Immature natural killer cell (primary cell): ENCODE data around the gene LAMA5. TPM values are rescaled to one million over a fixed set of nuclear protein-coding genes. Genes with fewer than 3 reads are reported as not detected.

Experiments used
- DNase-seq, 3 donors: peaks; one replicate each; pipeline ENCODE4 v3.0.0; 2022; ENCODE audit warnings: mixed read lengths in 1 of 3
- H3K27ac Mint-ChIP-seq, 6 donors: one replicate each; pipeline ENCODE4 v1.8.0; 2020; ENCODE audit warnings: mixed read lengths in 6 of 6, mild to moderate bottlenecking in 5 of 6, inconsistent platforms in 4 of 6, moderate library complexity in 3 of 6
- H3K27me3 Mint-ChIP-seq, 3 donors: one replicate each; pipeline ENCODE4 v1.8.0; 2020 to 2021; ENCODE audit warnings: low read depth in 3 of 3, mild to moderate bottlenecking in 3 of 3, mixed read lengths in 3 of 3, moderate library complexity in 3 of 3, inconsistent platforms in 1 of 3
- H3K36me3 Mint-ChIP-seq, 3 donors: one replicate each; pipeline ENCODE4 v1.8.0; 2020; ENCODE audit warnings: mixed read lengths in 3 of 3, inconsistent platforms in 2 of 3, mild to moderate bottlenecking in 2 of 3
- H3K4me1 Mint-ChIP-seq, 2 donors: one replicate each; pipeline ENCODE4 v1.8.0; 2020; ENCODE audit warnings: inconsistent platforms in 2 of 2, mild to moderate bottlenecking in 2 of 2, mixed read lengths in 2 of 2, moderate library complexity in 1 of 2
- H3K4me3 Mint-ChIP-seq, 5 donors: one replicate each; pipeline ENCODE4 v1.8.0; 2020; ENCODE audit warnings: mild to moderate bottlenecking in 5 of 5, mixed read lengths in 5 of 5, inconsistent platforms in 3 of 5, moderate library complexity in 3 of 5
- H3K9me3 Mint-ChIP-seq, 6 donors: one replicate each; pipeline ENCODE4 v1.8.0; 2020; ENCODE audit warnings: mild to moderate bottlenecking in 6 of 6, mixed read lengths in 6 of 6, inconsistent platforms in 4 of 6, moderate library complexity in 3 of 6
- polyA plus RNA-seq, 3 donors: library from polyadenylated mRNA; unstranded; fragments of 300-500 nt; fragmentation: Illumina TruSeq; gene quantifications; one replicate each; pipeline ENCODE4 v1.2.3, GENCODE V29; 2021

The LAMA5 gene
- polyA plus RNA-seq, 3 donors from 2014 or later: 0.30 TPM; not detected in 2

DNA sequence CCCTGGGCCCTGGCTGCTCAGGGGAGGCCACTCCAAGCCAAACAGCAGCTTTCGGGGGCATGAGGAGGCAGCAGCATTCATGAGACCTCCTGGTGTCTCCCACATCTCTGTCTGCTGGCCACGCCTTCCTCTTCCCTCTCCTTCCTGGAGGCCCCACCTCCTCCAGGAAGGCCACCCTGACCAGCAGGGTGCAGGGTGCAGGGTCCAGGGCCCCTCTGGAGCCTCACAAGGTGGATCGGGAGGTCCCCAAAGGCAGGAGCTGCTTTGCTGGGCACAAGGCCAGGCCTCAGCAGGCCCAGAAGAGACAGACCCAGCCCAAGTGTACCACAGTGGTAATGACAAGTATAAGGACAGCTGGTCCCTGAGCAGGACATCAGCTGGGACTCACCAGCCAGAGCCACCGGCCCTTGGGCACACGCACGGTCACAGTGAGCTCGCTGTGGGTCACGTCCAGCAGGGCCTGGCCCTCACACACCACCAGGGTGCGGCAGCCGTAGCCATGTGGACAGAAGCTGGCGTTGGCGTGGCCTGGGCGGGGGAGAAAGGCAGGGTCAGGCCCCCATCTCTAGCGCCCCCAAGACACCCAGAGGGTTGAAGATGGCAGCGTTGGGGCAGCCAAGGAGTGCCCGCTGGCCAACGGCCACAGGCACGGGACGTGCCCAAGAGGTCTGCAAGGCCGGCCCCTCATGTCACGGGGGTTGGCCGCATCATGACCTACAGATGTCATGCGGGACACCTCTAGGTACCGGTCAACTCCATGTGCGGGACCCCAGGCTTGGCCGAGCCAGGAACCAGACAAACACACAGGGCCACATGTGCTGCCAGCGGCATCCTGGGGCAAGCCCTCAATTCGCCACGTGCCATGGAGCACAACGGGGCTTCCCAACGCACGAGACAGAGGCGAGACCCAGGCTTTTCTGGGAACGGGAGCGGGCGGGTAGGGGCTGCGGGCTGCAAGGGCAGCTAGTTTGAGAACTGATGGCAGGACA is 37.4 kb downstream of the LAMA5 start:
- DNase-seq: no peak
- Mint-ChIP-seq H3K9me3 (peaks cover 0 to 1% (median 0%) of the 10 kb centered on the region in 6 donors), H3K4me3 (no peak overlapping the region), H3K36me3 (no peaks in the 10 kb centered on the region), H3K27ac (no peak overlapping the region), H3K4me1 (no peaks in the 10 kb centered on the region), H3K27me3 (no peaks in the 10 kb centered on the region)

DNA sequence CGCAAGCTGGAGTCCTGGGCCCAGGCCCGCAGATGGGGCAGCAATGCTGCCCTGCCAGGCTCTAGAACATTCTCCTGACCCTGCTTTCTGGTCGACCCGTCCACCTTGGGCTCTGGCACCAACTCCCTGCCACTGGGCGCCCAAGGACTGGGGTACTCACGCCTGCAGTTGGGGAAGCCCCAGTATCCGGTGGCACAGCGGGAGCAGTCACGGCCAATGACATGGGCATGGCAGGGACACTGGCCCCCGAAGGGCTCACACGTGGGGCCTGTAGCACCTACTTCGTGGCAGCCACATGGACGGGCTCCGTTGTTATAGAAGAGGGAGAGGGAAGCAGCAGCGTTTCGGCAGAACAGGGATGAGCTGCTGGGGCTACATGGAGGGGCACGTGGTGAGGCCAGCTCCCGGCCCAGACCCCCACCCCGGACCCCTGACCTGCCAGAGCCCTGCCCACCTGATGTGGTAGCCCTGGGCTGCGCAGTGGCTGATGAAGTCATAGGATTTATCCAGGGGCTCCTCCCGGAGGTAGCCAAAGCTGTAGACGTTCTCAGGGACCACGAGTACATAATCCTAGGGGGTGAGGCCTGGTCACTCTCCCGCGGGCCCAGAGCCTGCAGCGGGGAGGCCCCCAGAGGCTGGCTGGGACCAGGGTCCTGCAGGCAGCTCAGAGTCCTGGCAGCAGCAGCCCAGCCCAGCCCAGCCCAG is 38.3 kb downstream of the LAMA5 start:
- Mint-ChIP-seq H3K27me3 (no peaks in the 10 kb centered on the region), H3K36me3 (no peaks in the 10 kb centered on the region), H3K9me3 (peaks cover 0 to 1% (median 0%) of the 10 kb centered on the region in 6 donors), H3K4me1 (no peaks in the 10 kb centered on the region), H3K27ac (no peak overlapping the region), H3K4me3 (no peak overlapping the region)
- no peak for DNase-seq

DNA sequence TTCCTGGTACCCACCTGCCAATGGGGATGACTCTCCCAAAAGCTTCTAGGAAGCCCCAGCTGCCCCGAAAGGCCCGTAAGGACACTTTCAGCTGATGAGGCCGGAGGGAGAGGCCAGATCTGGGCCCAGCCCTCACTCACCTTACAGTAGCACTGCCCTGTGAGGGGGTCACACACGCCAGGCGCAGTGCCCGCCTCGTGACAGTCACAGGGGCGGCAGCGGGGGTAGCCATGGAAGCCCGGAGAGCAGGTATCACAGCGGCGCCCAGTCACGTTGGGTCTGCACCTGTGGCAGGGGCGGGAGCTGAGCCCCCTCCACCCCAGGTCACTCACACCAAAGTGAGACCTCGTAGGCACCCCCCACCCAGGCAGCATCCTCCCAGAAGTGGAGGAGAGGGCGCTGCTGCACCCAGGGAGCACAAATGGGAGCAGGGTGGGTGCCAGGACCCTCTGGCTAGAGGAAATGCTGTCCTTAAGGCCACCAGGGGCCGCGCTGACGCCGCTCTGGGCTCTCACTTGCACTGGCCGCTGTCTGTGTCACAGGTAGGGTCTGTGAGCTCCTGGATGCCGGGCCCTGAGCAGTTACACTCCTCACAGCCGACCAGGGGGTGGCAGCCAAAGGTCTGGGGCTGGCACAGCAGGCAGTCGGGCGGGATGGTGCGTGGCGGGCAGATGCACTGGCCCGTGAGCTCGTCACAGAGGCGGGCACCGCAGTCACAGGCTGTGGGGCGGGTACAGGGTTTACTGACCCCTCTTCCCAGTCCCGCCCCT is 39.2 kb downstream of the LAMA5 start:
- no peaks in the 10 kb centered on the region for H3K36me3 Mint-ChIP-seq
- no peak for DNase-seq
- no peaks in the 10 kb centered on the region for H3K27me3 Mint-ChIP-seq
- no peak overlapping the region for H3K27ac Mint-ChIP-seq
- H3K4me1 Mint-ChIP-seq: no peaks in the 10 kb centered on the region
- H3K9me3 Mint-ChIP-seq: peaks cover 0 to 1% (median 0%) of the 10 kb centered on the region in 6 donors
- H3K4me3 Mint-ChIP-seq: no peak overlapping the region

DNA sequence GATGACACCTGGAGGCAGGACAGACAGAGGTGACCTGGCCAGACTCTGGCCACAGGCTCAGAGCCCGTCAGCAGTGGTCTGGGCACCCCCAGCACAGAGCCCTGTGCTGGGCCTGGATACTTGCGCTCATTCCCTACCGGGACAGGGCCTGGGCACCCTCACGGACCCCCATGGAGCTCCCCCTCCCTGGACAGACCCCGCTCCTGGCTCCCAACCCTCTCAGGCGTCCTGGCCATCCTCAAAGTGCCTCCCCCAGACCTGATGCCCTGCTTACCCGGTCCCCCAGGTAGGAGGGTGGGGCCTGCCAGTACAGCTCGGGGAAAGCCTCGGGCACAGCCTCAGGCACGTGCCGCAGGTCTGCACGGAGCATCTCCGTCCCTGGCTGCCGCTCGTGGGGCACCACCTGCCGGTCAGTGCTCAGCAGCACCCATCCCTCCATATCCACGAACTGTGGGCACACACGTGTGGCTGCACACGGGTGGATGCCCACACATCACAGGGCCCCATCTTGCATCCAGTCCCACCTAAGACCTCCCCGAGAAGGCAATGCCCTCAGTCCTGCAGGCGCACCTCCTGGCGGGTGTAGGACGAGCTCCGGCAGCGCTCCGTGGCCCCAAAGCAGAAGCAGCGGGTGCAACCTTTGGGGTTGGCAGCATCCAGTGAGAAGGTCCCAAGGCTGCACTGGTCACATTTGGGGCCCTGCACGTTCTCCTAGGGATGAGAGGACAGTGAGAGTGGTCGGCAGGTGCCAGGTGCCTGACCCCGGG is 40.0 kb downstream of the LAMA5 start:
- H3K36me3 Mint-ChIP-seq: no peaks in the 10 kb centered on the region
- H3K4me1 Mint-ChIP-seq: no peaks in the 10 kb centered on the region
- H3K27me3 Mint-ChIP-seq: no peaks in the 10 kb centered on the region
- DNase-seq: no peak
- H3K4me3 Mint-ChIP-seq: no peak overlapping the region
- H3K27ac Mint-ChIP-seq: no peak overlapping the region
- peaks cover 0 to 1% (median 0%) of the 10 kb centered on the region in 6 donors for H3K9me3 Mint-ChIP-seq

DNA sequence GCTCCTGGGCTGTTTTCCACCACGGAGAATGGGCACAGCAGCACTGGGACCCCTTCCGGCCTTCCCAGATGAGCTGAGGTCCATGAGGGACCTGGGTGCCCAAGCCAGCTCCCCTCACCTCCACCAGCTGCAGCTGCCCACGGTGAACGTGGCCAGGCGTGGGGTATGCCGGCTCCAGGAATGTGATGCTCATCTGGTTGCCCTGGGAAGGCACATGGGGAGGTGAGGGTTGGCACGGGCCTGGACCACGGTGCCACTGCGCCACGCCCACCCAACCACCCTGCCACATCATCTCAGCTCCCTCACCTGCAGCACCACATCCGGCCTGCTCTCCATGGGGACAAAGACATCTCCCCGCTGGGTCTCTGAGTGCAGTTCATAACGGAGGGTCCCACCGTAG is 40.6 kb downstream of the LAMA5 start:
- no peak for DNase-seq
- H3K27ac Mint-ChIP-seq: no peak overlapping the region
- peaks cover 0 to 2% (median 0%) of the 10 kb centered on the region in 3 donors for H3K27me3 Mint-ChIP-seq
- H3K9me3 Mint-ChIP-seq: peaks cover 0 to 1% (median 0%) of the 10 kb centered on the region in 6 donors
- H3K4me3 Mint-ChIP-seq: no peak overlapping the region
- no peaks in the 10 kb centered on the region for H3K36me3 Mint-ChIP-seq
- H3K4me1 Mint-ChIP-seq: no peaks in the 10 kb centered on the region

DNA sequence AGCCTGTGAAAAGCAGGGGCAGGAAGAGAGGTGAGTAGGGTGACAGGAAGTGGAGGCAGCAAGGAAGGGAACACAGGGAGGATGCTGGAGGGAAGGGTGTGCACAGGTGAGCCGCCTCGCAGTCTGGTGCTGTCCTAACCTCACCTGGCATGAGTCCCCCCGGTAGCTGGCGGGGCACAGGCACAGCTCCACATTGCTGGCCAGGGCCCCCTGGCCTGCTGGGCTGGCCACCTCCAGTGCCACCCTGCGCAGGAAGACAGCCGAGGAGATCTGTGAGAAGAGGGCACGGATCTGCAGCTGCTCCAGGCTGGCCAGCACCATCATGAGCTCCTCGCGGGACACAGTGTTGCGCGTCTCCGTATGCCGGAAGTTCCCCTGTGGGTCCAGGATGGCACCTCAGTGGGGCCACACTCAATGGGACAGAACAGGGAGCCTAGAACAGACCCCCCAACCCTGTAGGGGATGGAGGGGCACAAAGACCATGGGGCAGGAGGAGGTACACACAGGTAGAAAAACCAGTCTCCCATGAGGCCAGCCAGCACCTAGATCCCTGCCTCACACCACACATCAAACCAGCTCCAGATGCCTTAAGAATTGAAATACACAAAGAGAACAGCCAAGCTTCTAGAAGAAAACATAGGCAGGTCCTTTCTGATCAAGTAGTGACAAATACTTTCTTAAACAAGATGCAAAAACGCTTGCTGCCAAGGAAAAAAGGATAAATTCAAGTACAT is 41.8 kb downstream of the LAMA5 start:
- Mint-ChIP-seq H3K4me3 (no peak overlapping the region), H3K9me3 (no peaks in the 10 kb centered on the region), H3K4me1 (no peaks in the 10 kb centered on the region), H3K27ac (no peak overlapping the region), H3K27me3 (peaks cover 0 to 2% (median 0%) of the 10 kb centered on the region in 3 donors), H3K36me3 (no peaks in the 10 kb centered on the region)
- no peak for DNase-seq

DNA sequence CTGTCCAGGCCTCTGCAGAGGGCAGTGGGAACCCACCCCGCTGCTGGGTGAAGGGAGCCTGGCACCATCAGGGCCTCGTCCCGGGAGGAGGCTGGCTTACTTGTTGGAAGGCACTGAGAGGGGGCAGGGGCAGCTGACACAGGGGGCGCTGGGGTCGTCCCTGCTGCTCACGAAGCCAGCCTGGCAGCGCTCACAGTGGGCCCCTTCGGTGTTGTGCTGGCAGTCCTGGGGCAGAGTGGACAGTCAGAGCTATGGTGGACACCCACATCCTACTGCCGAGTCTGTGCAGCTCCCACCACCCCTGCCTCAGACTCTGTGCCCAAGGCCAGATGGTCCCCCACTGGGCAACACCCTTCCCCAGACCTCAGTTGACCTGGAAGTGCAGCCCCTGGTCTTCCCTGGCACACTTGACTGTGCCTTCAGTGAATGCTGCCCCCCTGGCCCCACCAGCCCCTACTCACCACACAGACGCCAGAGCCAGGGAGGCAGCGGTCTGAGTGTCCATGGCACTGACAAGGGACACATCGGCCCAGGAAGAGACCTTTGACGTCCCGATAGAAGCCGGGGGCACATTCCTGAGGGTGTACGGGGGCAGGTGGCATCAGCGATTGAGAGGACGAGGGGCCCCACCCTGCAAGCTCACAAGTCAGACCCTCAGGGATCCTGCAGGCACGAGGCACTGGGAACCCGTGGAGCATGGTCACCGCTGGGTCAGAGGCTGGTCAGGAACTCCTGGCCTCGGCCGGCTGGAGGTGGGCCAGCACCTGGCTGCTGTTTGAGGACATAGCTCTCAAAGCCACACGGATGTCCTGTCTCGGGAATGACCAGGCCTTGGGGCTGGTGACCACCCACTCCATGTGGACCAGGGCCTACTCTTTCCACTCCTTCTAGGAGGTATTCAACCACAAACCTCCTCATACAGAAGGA is 42.9 kb downstream of the LAMA5 start:
- Mint-ChIP-seq H3K4me1 (no peaks in the 10 kb centered on the region), H3K9me3 (no peaks in the 10 kb centered on the region), H3K27me3 (peaks cover 0 to 6% (median 0%) of the 10 kb centered on the region in 3 donors), H3K27ac (no peak overlapping the region), H3K4me3 (no peak overlapping the region), H3K36me3 (no peaks in the 10 kb centered on the region)
- DNase-seq: no peak

DNA sequence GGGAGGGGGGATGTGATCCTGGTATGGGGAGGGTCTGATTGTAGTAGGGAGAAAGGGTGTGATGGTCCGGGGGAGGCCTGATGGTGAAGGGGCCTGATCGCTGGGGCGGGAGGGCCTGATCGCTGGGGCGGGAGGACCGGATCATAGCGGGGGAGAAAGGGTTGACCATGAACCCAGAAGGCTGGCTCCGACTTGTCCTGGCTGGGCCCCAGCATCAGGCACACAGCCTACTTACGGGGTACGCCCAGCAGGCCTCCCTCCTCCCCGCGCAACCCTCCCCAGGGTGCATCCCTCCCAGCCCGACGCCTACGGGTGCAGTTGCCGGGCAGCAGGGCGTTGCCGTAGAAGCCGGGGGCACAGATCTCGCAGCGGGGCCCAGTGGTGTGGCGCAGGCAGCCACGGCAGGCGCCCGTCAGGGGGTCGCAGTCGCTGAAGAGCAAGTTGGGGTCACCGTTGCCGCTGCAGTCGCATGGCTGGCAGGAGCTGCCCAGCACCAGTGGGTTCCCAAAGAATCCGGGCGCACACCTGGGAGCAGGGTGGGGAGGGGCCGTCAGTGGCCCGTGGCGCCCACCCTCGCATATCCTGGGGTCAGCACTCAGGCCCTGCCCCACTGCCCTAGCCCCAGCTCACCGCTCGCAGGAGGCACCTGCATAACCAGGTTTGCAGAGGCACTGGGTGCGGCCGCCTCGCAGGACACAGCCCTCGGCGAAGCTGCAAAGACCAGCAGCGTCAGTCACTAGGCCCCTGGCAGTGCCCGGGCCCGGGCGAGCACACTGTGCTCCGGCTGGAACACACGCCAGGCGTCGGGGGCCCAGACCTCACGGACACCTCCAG is 43.7 kb downstream of the LAMA5 start:
- no peaks in the 10 kb centered on the region for H3K9me3 Mint-ChIP-seq
- no peaks in the 10 kb centered on the region for H3K4me1 Mint-ChIP-seq
- H3K27me3 Mint-ChIP-seq: peaks cover 0 to 8% (median 0%) of the 10 kb centered on the region in 3 donors
- H3K4me3 Mint-ChIP-seq: no peak overlapping the region
- H3K27ac Mint-ChIP-seq: no peak overlapping the region
- no peak for DNase-seq
- no peaks in the 10 kb centered on the region for H3K36me3 Mint-ChIP-seq

DNA sequence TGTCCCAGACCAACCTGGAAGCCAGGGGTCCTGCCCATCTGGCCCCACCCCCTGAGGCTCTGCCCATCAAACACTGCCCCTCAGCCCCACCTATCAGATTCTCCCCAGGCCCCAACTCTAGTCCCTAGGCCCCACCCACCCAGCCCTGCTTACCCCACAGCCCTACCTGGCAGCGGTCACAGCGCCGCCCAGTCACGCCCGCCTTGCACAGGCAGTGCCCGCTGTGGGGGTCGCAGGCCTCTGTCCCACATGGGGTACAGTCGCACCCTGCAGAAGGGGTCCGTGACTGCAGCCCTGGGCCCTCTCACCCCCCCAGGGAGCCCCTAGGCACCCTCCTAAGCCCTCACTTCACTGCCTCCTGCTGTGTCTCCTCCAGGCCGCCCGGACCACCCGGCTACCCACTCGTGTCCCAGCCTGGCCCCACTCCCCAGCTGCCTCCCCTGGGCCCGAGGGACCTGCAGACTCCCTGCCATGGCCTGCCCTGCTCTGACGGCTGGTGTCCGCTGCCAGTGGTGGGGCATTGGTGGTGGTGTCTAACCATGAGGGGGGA is 44.5 kb downstream of the LAMA5 start:
- no peak overlapping the region for H3K4me3 Mint-ChIP-seq
- H3K4me1 Mint-ChIP-seq: no peaks in the 10 kb centered on the region
- H3K36me3 Mint-ChIP-seq: no peaks in the 10 kb centered on the region
- H3K9me3 Mint-ChIP-seq: no peaks in the 10 kb centered on the region
- peaks cover 0 to 8% (median 0%) of the 10 kb centered on the region in 3 donors for H3K27me3 Mint-ChIP-seq
- DNase-seq: no peak
- H3K27ac Mint-ChIP-seq: no peak overlapping the region

DNA sequence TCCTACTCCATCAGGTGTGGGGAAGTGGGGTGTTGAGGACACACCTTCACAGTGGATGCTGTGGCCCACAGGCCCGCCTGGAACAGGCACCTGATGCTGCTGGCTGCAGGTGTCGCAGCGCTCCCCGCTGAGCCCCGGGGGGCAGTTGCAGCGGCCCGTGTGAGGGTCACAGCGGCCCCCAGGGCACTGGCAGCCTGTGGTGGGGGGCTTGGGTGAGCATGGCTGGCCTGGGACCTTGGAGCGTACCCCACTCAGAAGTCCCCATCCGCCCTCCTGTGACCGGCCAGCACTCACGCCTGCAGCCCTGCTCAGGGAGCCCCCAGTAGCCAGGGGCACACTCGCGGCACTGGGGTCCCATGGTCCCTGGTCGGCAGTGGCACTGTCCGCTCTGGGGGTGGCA is 45.1 kb downstream of the LAMA5 start:
- H3K4me1 Mint-ChIP-seq: no peaks in the 10 kb centered on the region
- H3K36me3 Mint-ChIP-seq: no peaks in the 10 kb centered on the region
- no peak for DNase-seq
- no peak overlapping the region for H3K4me3 Mint-ChIP-seq
- H3K27ac Mint-ChIP-seq: no peak overlapping the region
- peaks cover 0 to 8% (median 0%) of the 10 kb centered on the region in 3 donors for H3K27me3 Mint-ChIP-seq
- no peaks in the 10 kb centered on the region for H3K9me3 Mint-ChIP-seq

DNA sequence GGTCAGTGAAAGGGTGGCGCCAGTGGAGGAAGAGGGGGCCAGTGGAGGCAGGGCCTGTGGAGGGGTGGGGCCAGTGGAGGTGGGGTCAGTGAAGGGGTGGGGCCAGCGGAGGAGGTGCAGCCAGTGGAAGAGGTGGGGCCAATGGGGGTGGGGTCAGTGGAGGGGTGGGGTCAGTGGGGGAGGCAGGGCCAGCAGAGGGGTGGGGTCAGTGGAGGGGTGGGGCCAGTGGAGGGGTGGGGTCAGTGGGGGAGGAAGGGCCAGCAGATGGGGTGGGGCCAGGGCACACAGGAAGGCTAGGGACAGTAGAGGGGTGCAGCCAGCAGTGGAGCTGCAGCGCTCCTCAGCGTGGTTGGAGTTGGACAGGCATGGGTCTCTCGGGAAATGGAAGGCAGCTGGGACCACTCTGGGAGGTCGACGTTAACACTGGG is 45.6 kb downstream of the LAMA5 start:
- no peak overlapping the region for H3K27ac Mint-ChIP-seq
- no peaks in the 10 kb centered on the region for H3K4me1 Mint-ChIP-seq
- no peak overlapping the region for H3K4me3 Mint-ChIP-seq
- H3K27me3 Mint-ChIP-seq: peaks cover 0 to 8% (median 0%) of the 10 kb centered on the region in 3 donors
- no peaks in the 10 kb centered on the region for H3K36me3 Mint-ChIP-seq
- no peaks in the 10 kb centered on the region for H3K9me3 Mint-ChIP-seq
- DNase-seq: peak in 1 of 3 donors; percentile 19
